GM18873 (cell line): ENCODE measurements around the gene SDCBP2.

ENCODE experiments used
- ATAC-seq: cut with Tn5 transposase; IDR thresholded peaks from one replicate; pipeline ENCODE4 v1.9.1; 2021; ENCODE audit warnings: mild to moderate bottlenecking, moderate library complexity, moderate number of reproducible peaks; ENCODE audit not compliant: unreplicated experiment, low FRiP score

SDCBP2 gene

DNA sequence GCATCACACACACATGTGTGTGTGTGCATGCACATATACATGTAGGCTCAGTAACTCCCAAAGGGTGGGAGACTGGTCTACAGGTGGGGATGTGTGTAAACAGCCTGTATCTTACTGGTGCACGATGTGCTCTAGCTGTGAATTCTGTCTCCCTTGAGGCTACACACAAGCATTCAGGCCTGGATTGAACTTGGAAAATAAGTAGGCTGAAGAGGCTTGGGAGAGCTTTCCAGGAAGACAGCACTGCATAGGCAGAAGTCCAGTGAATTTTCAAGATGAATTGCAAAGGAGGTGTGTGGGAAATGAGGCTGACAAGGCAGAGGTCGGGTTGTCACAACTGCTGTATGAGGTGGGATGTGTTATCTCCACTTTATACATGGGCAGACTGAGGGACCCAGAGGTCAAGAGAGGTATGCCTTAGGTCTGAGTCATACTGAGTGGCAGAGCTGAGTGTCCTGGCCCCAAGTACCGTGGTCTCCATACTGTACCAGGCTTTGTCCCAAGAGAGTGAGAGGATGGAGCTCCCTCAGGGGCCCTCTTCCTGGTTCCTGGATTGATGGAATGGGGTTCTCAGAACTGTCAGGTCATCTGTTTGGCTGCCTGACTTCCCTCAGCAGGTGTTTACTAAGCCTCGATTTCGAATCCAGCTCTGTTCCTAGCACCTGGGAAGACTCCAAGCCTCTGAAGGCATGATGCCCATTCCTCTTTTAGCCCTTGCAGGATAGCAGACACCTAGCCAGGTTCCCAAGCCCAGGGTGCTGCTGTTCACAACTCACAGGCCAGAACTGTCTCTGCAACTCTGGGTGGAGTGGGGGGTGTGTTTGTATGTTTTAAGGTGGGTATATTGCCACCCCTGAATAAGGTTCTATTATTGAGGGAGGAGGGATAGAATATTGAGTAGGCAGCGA, 48.5 kb downstream of the SDCBP2 start:
- no peak for ATAC-seq

DNA sequence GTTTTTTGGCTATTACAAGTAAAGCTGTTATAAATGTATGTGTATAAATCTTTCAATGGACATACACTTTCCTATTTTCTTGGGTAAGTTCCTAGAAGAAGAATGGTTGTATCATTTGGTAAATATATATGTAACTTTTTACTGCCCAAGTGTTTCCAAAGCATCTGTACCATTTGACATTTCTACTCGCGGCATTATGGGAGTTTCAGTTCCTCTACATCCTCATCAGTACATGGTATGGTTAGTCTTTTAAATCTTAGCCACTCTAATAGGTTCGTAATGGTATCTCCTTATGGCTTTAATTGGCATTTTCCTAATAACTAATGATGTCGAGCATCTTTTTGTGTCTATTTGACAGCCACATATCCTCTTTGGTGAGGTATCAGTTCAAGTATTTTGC, 49.9 kb downstream of the SDCBP2 start:
- no peak for ATAC-seq

GRCh38 chr20:1277529-1278322, 51.2 kb downstream of the SDCBP2 start:
- ATAC-seq, result no peak

GRCh38 chr20:1275919-1276318, 53.0 kb downstream of the SDCBP2 start:
- no peak for ATAC-seq

- ATAC-seq, result no peak
These were observed 54.2 kb downstream of the SDCBP2 start for GRCh38 chr20:1274485-1275311.

DNA sequence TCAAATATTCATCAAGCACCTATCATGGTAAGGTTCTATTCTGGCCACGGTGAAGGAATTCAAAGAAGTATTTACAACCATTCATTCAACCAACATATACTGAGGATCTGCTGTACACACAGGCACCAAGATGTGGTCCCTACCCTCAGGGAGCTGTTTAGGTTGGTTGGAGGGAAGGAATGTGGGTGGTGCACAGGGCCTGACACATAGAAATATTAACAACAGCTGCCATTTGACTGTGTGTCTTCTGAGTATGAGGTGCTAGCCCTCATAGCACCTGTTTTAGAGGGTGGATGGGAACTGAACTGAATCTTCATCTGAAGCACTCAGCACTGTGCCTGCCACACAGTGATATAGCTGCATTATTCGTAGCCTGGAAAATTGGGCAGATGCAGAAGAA, 55.6 kb downstream of the SDCBP2 start:
- ATAC-seq, result no peak

DNA sequence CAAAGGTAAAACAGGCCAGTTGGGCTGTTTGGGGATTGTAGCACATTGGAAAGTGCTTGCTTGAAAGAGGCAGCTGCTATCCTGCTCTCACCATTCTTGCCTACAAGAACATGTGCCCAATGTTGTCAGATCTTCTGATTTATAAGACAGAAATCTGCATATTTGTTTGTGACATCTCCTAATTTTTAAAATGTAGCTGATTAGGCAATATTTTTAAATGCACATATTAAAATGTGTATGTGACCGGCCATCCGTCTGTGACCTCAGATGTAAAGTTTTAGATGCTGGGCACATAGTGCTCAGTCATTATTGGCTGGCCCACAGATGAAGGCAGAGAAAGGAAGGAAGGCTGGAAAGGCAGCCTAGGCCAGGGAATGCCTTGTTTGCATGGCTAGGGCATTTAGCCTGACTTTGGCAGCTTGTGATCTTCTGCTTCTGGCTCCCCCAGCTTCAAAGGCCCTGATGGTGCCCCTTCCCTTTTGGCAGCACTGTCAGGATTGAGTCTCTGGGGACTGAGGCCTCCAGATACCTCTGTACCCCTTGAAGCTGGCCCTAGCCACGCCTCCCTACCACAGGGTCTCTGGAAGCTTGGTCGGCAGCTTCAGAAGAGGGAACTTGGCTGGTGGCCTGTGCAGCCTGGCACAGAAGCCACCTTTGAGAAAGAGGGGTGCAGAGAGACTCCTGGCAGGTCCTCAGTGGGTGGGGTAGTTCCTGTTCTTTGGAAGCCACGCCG, 56.4 kb downstream of the SDCBP2 start:
- ATAC-seq, result no peak

DNA sequence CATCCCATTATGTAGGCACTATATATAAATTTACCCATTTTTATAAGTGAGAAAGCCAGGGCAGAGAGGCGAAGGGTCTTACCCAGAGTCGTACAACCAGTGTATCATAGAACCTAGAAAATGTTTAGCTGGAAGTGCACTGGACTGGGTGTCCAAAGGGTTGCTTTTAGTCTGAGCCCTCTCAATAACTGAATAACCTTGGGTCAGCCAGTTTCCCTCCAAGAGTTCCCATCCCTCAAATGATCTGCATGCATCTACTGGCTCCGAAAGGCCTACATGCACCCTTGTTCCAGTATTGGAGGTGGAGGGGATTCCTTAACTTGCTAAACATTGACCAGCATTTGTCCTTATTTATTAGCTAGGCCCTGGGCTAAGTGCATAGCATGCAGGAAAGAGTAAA, 59.1 kb downstream of the SDCBP2 start:
- ATAC-seq, result no peak

- ATAC-seq, result no peak
These were observed 59.7 kb downstream of the SDCBP2 start for GRCh38 chr20:1269235-1269634.

DNA sequence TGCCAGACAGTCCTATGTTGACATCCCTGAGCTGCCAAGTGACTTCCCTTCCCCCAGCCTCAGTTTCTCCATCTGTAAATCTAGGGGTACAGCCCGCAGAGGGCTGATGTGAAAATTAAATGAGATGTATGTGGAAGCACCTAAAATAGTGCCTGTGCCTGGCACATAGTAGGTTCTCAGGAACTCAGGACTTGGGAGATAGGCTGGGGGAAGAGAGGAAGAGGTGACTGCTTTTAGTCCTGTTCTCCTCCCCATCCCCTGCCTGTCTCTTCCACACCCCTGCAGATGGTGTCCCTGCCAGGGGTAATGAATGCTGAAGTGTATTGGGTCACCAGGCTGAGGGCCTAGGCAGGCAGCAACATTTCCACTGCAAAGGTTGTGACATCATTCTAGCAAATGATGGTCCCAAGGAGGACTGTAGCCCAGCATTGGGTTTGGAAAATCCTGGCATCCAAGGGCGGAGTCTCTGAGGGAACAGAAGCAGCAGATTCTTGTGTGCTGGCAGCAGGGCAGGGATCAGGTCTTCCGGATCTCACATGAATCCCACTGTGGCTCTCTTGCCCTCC, 61.0 kb downstream of the SDCBP2 start:
- ATAC-seq, result no peak

GRCh38 chr20:1267161-1267560, 61.8 kb downstream of the SDCBP2 start:
- no peak for ATAC-seq

GRCh38 chr20:1266167-1266973, 62.6 kb downstream of the SDCBP2 start, which contains the start of gene SNPH:
Gene SNPH (plus strand): TSS chr20:1266294. CDS start chr20:1296240, 29,946 bp downstream.
- ATAC-seq, result no peak

- ATAC-seq, result no peak
These were observed 63.1 kb downstream of the SDCBP2 start for GRCh38 chr20:1265916-1266166.

GRCh38 chr20:1265226-1265915, 63.6 kb downstream of the SDCBP2 start:
- ATAC-seq, result no peak

- no peak for ATAC-seq
These were observed 64.2 kb downstream of the SDCBP2 start for GRCh38 chr20:1264727-1265126.

GRCh38 chr20:1263853-1264252, 65.1 kb downstream of the SDCBP2 start:
- ATAC-seq, result no peak
